GM12891 (cell line): ENCODE measurements around the gene IGLL5.

Experiments used
- POLR2A ChIP-seq: IDR thresholded peaks from 2 replicates; pipeline ENCODE4 v1.6.1; 2011; ENCODE audit warnings: low read depth, low read length, control low read depth
- POLR2AphosphoS5 ChIP-seq: IDR thresholded peaks from 2 replicates; pipeline ENCODE4 v1.6.1; 2011; ENCODE audit warnings: low read depth, low read length, control low read depth

DNA sequence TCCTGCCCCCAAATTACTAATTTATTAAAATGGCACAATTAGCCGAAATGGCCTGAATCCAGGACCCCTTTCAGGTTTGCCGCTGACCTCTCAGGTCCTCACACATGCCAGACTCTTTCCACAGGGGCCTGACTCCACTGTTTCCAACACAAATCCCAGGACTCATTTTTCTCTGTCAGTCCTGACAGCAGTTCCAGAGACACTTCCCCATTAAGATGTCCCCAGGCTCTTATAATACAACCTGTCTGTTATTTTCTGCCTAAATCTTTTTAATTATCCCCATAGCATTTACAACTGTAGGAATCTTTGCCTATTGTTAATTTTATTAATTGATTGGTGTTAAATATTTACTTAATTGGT is 9.4 kb upstream of the IGLL5 start:
- no peak for TF ChIP-seq POLR2A
- TF ChIP-seq POLR2AphosphoS5: no peak
